NOMO-1 treated with dmso at 0.1 percent for 144 hours (cell line): ENCODE data around the gene RCAN2.
"Not testable (repeated sequence)": the region's sequence is repeated elsewhere in the genome, so short reads cannot be mapped to it uniquely, and the experiment has no call there.

ENCODE experiments used
- DNase-seq: peaks from one replicate; lab custom pipeline; 2025; ENCODE audit not compliant: unreplicated experiment; lab: John Stamatoyannopoulos, UW

Gene RCAN2

GRCh38 chr6:46440641-46441040, 50.6 kb downstream of the RCAN2 start:
- DNase-seq, result no peak

GRCh38 chr6:46440141-46440540, 51.1 kb downstream of the RCAN2 start:
- DNase-seq, result no peak

GRCh38 chr6:46438245-46438644, 53.0 kb downstream of the RCAN2 start:
- no peak for DNase-seq

DNA sequence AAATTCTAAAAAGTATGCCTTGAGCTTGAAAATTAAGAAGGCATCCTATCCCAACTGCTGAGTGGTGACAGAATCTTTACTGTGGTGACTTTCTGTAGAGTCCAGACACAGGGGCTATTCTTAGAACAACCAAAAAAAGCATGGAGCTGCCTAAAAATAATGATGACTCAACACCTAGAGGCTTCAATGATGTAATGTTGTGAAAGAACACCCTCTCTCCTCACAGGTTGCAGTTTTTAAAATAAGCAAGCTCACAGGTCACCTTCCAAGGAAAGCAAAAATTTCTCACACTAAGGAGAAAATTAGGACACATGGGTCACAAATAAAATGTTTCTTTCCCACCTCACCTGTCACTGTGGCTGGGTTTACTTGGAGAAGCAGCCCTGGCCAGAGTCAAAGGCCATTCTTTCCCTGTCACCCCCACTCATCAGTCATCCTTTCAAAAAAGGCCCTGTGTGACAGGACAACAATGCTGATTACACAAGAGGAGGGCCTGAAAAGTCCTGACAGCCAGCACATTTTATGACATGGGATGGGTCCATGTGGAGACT, 53.5 kb downstream of the RCAN2 start:
- DNase-seq, result no peak

- no peak for DNase-seq
Measured at GRCh38 chr6:46422619-46423018, 68.6 kb downstream of the RCAN2 start.

GRCh38 chr6:46421939-46422338, 69.3 kb downstream of the RCAN2 start:
- DNase-seq, result no peak

GRCh38 chr6:46420921-46421638, 70.2 kb downstream of the RCAN2 start:
- DNase-seq, result no peak

- no peak for DNase-seq
Measured at GRCh38 chr6:46419576-46420002, 71.7 kb downstream of the RCAN2 start.

DNA sequence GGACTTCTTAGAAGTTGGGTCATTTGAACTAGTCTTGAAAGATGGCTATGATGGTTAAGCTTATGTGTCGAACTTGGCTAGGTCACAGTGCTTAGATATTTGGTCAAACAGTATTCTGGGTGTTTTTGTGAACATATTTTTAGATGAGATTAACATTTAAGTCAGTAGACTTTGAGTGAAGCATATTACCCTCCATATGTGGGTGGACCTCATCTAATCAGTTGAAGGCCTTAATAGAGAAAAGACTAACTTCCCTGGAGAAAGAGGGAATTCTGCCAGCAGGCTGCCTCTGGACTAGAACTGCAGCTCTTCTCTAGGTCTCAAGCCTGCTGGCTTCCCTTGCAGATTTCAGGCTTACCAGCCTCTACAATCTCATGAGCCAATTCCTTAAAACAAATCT, 76.9 kb downstream of the RCAN2 start:
- no peak for DNase-seq

DNA sequence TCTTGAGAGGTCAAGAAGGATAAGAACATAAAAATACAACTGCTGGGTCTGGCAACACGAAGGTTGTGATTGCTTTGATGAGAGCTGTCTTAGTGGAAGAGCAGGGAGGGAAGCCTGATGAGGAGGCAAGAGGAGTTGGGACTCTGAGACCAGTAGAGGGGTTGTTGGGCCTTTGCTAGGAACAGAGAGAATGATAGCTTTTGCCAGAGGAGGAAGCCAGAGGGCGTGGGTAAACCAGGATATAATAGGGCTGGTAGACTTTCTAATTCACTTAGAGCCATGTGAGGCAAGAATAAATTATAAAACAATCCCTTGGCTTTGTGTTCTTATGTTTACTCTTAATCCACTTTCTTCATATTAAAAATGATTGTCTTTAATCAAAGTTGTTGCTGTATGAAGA, 78.6 kb downstream of the RCAN2 start:
- DNase-seq, result peak; percentile 3

- DNase-seq, result no peak
Measured at GRCh38 chr6:46411456-46412197, 79.6 kb downstream of the RCAN2 start.

- peak; percentile 45 for DNase-seq
Measured at GRCh38 chr6:46410334-46410953, 80.8 kb downstream of the RCAN2 start.

GRCh38 chr6:46407776-46408530, 83.3 kb downstream of the RCAN2 start:
- no peak for DNase-seq

DNA sequence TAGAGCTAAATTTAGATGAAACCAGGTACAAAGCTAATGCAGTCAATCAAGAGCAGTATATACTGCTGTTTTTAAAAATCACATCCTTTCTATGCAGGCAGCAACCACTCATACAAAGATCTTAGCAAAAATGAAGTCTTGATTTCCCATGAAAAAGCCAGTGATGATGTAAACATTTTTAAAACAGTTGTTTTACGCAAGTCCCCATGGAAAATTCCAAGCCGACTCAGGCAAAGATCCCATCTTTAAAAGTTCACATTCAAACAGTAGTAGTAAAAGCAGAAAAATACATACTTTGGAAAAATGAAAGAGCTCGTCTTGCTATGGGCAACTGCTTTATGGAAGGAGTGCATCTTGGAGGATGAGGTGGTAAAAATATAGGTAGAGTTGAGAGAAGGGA, 84.0 kb downstream of the RCAN2 start:
- DNase-seq, result no peak

GRCh38 chr6:46405620-46406180, 85.5 kb downstream of the RCAN2 start:
- DNase-seq, result not testable (repeated sequence)

GRCh38 chr6:46400898-46401297, 90.4 kb downstream of the RCAN2 start:
- no peak for DNase-seq

DNA sequence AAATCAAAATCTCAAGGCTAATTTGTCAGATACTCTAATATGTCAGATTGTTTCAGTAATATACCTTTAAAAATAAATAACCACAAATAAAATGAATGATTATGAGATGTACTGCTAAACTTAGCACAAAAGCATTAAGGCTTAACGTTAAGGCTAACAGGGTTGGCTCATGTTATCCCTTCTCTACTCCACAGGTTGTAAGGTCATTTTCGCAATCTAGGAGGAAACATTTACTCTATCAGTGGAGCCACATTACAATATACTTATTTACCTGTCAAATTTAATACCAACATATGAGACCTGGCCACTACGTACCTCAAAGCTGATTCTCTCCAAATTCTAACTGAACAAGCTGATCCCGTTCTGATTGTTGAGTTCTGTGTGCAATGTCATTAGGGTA, 95.7 kb downstream of the RCAN2 start:
- no peak for DNase-seq

DNA sequence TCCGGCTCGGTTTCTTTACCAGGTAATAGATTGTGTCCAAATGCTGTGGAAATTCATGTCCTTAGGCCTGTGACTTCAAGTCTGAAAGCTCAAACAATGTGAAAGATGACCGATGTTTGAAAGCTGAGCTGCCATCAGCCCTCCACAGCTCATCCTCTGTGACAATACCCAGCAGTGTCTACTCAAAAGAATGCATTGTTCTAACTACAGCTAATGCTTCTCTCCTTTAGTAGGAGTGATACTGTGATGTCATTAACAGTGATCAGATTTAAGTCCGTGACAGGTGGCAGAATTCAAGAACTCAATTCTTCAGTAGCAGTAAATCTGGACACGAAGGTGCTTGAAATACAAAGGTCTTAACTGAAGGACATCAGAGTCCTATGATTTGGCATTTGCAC, 97.3 kb downstream of the RCAN2 start:
- no peak for DNase-seq

GRCh38 chr6:46393161-46393939, 97.9 kb downstream of the RCAN2 start:
- DNase-seq, result no peak

- DNase-seq, result no peak
Measured at GRCh38 chr6:46392294-46392693, 99.0 kb downstream of the RCAN2 start.
